Measurements from ENCODE around the gene CYP2R1.

The CYP2R1 gene

GRCh38 chr11:14835496-14836492 lies 56.2 kb downstream of the CYP2R1 start:
- no peak for DNase-seq (ENCODE audit: low spot score in 2 of 2)
- Histone ChIP-seq H3K4me3 (no peak overlapping the region), H3K9me3 (no peaks in the 10 kb centered on the region), H3K27me3 (ENCODE audit: low read depth) (no peaks in the 10 kb centered on the region), H3K36me3 (replicated peaks) (no peaks in the 10 kb centered on the region), H3K4me1 (no peaks in the 10 kb centered on the region)
- in situ Hi-C loops (cut with MboI; ENCODE audit: low sequenced_read_pairs) = no loop called here
